Adrenal gland (tissue), 12 donors: ENCODE measurements around the gene ATP11B. TPM values are rescaled to one million over a fixed set of nuclear protein-coding genes. Genes with fewer than 3 reads are reported as not detected.

Experiments used
- DNase-seq, 7 donors: peaks; one replicate each; pipeline ENCODE4 v3.0.0-alpha.2; 2019 to 2020
- H3K27ac ChIP-seq, 5 donors: fragments of 200-600 bp; sonication (generic) in 4 of 5; 1 replicate in 3 of 5; 2 replicates in 2 of 5; pipeline versions ENCODE4 v1.5.1 to v1.8.0; 2016 to 2020; ENCODE audit warnings: mild to moderate bottlenecking in 1 of 5
- H3K27me3 ChIP-seq: fragments of 200-600 bp; 2 replicates; pipeline ENCODE4 v1.8.0; 2021
- H3K36me3 ChIP-seq, 2 donors: fragments of 200-600 bp; replicated peaks in 1 of 2; 1 replicate in 1 of 2; 2 replicates in 1 of 2; pipeline versions ENCODE4 v1.5.1 to v1.8.0; 2018 to 2022
- H3K4me1 ChIP-seq, 2 donors: fragments of 200-600 bp; replicated peaks in 1 of 2; 1 replicate in 1 of 2; 2 replicates in 1 of 2; pipeline versions ENCODE4 v1.5.1 to v1.8.0; 2018 to 2021
- H3K4me3 ChIP-seq, 4 donors: fragments of 200-600 bp; sonication (generic) in 3 of 4; one replicate each; pipeline ENCODE4 v1.5.1; 2016 to 2018
- H3K9me3 ChIP-seq, 3 donors: fragments of 200-600 bp; sonication (generic) in 1 of 3; replicated peaks in 1 of 3; 1 replicate in 2 of 3; 2 replicates in 1 of 3; pipeline versions ENCODE4 v1.5.1 to v1.8.0; 2016 to 2021
- POLR2A ChIP-seq, 2 donors: fragments of 450-650 bp; IDR thresholded peaks; one replicate each; pipeline ENCODE4 v1.6.1; 2017; ENCODE audit warnings: antibody characterized with exemption in 2 of 2, mild to moderate bottlenecking in 2 of 2, moderate library complexity in 1 of 2
- WGBS, 4 donors: extraction: QIAGEN DNeasy Blood & Tissue Kit in 2 of 4; methylation state at CpG; one replicate each; pipeline versions ENCODE4 v1.1.5 to v1.1.7; 2013 to 2017; 5-methylcytosine and 5-hydroxymethylcytosine counted together
- intact Hi-C, 2 donors: fragments of 100-400 bp; cut with DNase I; formaldehyde crosslinking; loops; one replicate each; pipeline versions ENCODE4 v1.14.1 to v1.15.0; 2022 to 2023
- polyA plus RNA-seq, 3 donors: library from polyadenylated mRNA; stranded (reverse); fragments of 200-250 nt in 2 of 3; fragments of 350-450 nt in 1 of 3; fragmentation: Illumina TruSeq in 1 of 3; extraction: RNeasy Lipid Tissue Mini Kit (QIAGEN cat#74804) in 1 of 3; gene quantifications; one replicate each; pipeline ENCODE4 v1.2.3, GENCODE V29; 2013 to 2014
- total RNA-seq, 9 donors: library from RNA; depleted of rRNA in 4 of 9; stranded (reverse); fragments of >200 nt in 4 of 9; fragments of 120-200 nt in 1 of 9; fragmentation: NEBNext Ultra II Directional in 1 of 9; extraction: Animal tissue kit (Norgen Biotek cat#: 25700) in 1 of 9; gene quantifications; one replicate each; pipeline versions ENCODE4 v1.1.0 to v1.2.4, GENCODE V29; 2013 to 2023
- TF ChIP-seq, protein P1 (sequence below), 6 experiments: fragments of 450-650 bp in 4 of 6; fragments of 200-600 bp in 2 of 6; sonication (generic) in 1 of 6; IDR thresholded peaks; 1 replicate in 5 of 6; 2 replicates in 1 of 6; pipeline versions ENCODE4 v1.5.1 to v1.8.0; 2016 to 2021; ENCODE audit warnings: antibody characterized with exemption in 6 of 6, mild to moderate bottlenecking in 2 of 6, moderate library complexity in 1 of 6
- donor health status: healthy with polysubstance abuse.
- donor health status: Bipolar disorder and iron deficiency.
- donor health status: DM: yes; HTN: yes; CAD: no.
- donor health status: DM: no; HTN: no; CAD: no.
- donor health status: DM: no; HTN: no; CAD: no.
- donor health status: DM: yes; HTN: yes; CAD: no.

Gene ATP11B
- total and polyA plus RNA-seq, 12 donors = 2.9 to 45.1 (median 29.9) TPM

DNA sequence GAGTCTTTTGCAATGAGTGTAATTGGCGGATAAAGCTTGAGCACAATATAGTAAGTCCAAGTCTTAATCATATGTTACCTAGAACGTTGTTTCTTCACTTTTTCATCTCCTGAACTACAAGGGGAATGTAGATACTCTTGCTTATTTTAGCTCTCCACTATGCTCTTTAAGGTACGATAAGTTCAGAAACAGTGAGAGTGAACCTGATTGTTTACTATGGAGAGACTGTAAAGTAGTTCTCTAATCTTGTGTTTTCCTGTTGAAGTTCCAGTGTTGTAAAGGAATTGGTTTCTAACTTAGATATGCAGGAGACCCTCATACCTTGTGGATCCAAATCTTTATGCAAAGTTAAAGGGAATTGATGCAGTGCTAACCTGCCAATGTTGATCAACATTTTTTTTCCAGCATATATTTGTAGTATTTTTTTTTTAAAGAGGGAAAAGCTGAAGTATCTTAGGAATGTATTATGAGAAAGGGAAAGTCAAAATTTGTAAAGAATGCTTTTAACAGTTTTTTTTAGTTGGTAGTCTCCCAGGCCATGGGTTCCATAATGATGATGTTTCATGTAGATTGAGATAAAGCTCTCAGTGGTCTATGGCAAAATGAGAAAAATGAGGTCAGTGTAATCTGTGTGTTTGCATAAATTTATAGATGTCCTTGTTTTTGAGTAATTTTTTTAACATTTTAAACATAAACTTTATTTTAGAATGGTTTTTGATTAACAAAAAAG lies 14.9 kb downstream of the ATP11B start:
- no peak overlapping the region for H3K4me3 ChIP-seq
- TF ChIP-seq, protein P1, sequence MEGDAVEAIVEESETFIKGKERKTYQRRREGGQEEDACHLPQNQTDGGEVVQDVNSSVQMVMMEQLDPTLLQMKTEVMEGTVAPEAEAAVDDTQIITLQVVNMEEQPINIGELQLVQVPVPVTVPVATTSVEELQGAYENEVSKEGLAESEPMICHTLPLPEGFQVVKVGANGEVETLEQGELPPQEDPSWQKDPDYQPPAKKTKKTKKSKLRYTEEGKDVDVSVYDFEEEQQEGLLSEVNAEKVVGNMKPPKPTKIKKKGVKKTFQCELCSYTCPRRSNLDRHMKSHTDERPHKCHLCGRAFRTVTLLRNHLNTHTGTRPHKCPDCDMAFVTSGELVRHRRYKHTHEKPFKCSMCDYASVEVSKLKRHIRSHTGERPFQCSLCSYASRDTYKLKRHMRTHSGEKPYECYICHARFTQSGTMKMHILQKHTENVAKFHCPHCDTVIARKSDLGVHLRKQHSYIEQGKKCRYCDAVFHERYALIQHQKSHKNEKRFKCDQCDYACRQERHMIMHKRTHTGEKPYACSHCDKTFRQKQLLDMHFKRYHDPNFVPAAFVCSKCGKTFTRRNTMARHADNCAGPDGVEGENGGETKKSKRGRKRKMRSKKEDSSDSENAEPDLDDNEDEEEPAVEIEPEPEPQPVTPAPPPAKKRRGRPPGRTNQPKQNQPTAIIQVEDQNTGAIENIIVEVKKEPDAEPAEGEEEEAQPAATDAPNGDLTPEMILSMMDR (IDR thresholded peaks at IDR 0.05) = no peak
- no peak for TF ChIP-seq POLR2A (IDR thresholded peaks at IDR 0.05)
- WGBS, 4 donors = 84 to 88% (median 86%) methylated on average over 3 of the region's 3 CpGs
- no peak for DNase-seq
- H3K36me3 ChIP-seq = no peaks in the 10 kb centered on the region
- no peak overlapping the region for H3K27ac ChIP-seq
- H3K27me3 ChIP-seq = no peaks in the 10 kb centered on the region
- peaks cover 0 to 25% of the 10 kb centered on the region in 2 donors for H3K4me1 ChIP-seq
- intact Hi-C loops = no loop called here
- no peaks in the 10 kb centered on the region for H3K9me3 ChIP-seq

DNA sequence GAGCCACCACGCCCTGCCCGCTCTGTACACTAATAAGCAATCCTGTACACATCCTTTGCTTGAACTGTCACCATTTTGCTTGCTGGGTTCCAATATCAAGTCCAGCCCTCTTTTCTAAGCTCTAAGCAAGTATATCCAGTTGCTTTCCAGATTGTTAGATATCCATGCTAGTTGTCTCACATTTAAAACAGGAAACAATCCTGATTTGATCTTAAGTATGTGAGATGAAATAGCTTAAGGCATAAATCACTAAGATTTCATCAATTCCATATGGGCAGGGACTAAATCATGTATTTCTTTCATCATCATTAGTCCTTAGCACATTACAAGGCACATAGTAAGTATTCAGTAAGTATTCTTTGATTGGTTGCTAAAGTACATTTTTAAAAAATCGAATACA lies 16.2 kb downstream of the ATP11B start:
- TF ChIP-seq POLR2A (IDR thresholded peaks at IDR 0.05) = no peak
- TF ChIP-seq, protein P1 (IDR thresholded peaks at IDR 0.05) = no peak
- peaks cover 0 to 21% of the 10 kb centered on the region in 2 donors for H3K4me1 ChIP-seq

DNA sequence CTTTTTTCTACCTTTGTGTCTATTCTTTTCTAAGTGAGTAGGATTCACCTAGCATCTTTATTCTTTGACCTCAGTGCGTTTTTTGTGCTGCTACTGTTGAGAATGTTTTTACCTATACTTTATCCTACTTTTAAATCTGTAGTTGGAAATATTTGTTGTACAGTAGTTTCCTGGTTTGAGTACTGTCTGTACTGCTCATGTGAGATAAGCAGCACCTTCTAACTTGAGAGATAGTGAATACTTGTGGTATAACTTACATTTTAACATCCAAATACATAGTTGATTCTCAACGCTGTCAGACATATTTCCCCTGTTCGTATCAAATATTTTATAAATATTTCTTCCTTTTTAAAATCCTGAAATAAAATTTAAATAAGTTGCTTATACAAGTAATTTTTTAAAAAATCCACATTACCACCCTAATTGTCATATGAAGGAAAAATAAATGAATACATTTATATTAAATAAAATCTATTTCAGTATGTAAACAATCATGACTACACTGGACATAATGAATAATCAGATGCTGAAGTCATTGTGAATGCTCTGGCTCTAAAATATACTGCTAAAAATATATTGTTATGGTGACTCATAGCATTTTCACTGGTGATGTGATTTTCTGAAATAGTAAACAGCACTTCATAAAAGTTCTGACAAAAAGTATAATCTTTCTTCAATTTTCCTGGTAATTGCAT lies 17.4 kb downstream of the ATP11B start:
- H3K4me3 ChIP-seq = no peak overlapping the region
- H3K27ac ChIP-seq = no peak overlapping the region
- H3K9me3 ChIP-seq = no peaks in the 10 kb centered on the region
- no peak for DNase-seq
- TF ChIP-seq, protein P1 (IDR thresholded peaks at IDR 0.05) = no peak
- TF ChIP-seq POLR2A (IDR thresholded peaks at IDR 0.05) = no peak
- H3K36me3 ChIP-seq = no peaks in the 10 kb centered on the region
- H3K27me3 ChIP-seq = no peaks in the 10 kb centered on the region
- intact Hi-C loops = no loop called here
- 90 to 94% (median 91%) methylated on average over 3 of the region's 3 CpGs for WGBS, 4 donors
- H3K4me1 ChIP-seq = peaks cover 0 to 22% of the 10 kb centered on the region in 2 donors

More for the DNA sequence above, 16.2 kb downstream of the ATP11B start:
- Histone ChIP-seq H3K4me3 (no peak overlapping the region), H3K36me3 (no peaks in the 10 kb centered on the region), H3K27me3 (no peaks in the 10 kb centered on the region), H3K9me3 (no peaks in the 10 kb centered on the region), H3K27ac (no peak overlapping the region)
- DNase-seq = no peak
- WGBS, 4 donors = 96 to 100% (median 98%) methylated on average over 3 of the region's 3 CpGs
- intact Hi-C loops = no loop called here

DNA sequence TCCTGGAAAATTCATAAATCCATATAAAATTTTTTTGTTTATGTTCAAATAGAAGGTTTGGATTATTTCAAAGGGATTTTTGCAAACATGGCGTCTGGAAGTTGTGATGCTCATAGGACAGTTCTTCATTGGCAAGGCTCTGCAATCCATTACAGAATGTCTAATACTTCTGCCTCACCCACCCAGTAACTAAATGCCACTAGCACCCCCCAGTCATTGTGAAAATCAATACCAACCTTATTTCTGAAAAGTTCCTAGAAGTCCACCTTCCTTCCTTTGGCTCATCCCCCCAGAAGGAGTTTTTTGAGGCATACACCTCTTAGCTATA lies 17.9 kb downstream of the ATP11B start:
- Histone ChIP-seq H3K9me3 (no peaks in the 10 kb centered on the region), H3K27ac (no peak overlapping the region), H3K36me3 (no peaks in the 10 kb centered on the region), H3K27me3 (no peaks in the 10 kb centered on the region), H3K4me1 (peaks cover 0 to 26% of the 10 kb centered on the region in 2 donors), H3K4me3 (no peak overlapping the region)
- 96 to 100% (median 99%) methylated on average over 1 of the region's 1 CpG for WGBS, 4 donors
- DNase-seq = no peak
- TF ChIP-seq POLR2A (IDR thresholded peaks at IDR 0.05) = no peak
- TF ChIP-seq, protein P1 (IDR thresholded peaks at IDR 0.05) = no peak
- intact Hi-C loops = no loop called here
